Lower lobe of right lung (tissue), 2 donors: ENCODE measurements around the gene ZMYM2. TPM values are rescaled to one million over a fixed set of nuclear protein-coding genes. Genes with fewer than 3 reads are reported as not detected.

Experiments
- ATAC-seq, 2 donors: fragments of 200-7000 bp; cut with Tn5 transposase; one replicate each; pipeline ENCODE4 v1.9.1; 2020 to 2022; ENCODE audit warnings: mild to moderate bottlenecking in 2 of 2, moderate library complexity in 2 of 2
- DNase-seq: peaks from one replicate; pipeline ENCODE4 v3.0.0-alpha.2; 2020
- H3K27ac ChIP-seq: fragments of 200-600 bp; one replicate; pipeline ENCODE4 v1.8.0; 2022
- H3K27me3 ChIP-seq: fragments of 200-600 bp; one replicate; pipeline ENCODE4 v1.8.0; 2022; ENCODE audit warnings: low read depth
- H3K36me3 ChIP-seq: fragments of 200-600 bp; one replicate; pipeline ENCODE4 v1.8.0; 2022; ENCODE audit warnings: mild to moderate bottlenecking
- H3K4me1 ChIP-seq: fragments of 200-600 bp; one replicate; pipeline ENCODE4 v1.8.0; 2022
- H3K4me3 ChIP-seq: fragments of 200-600 bp; one replicate; pipeline ENCODE4 v1.8.0; 2022; ENCODE audit warnings: mild to moderate bottlenecking
- H3K9me3 ChIP-seq: fragments of 200-600 bp; one replicate; pipeline ENCODE4 v1.8.0; 2022
- CTCF ChIP-seq: fragments of 200-600 bp; IDR thresholded peaks from one replicate; pipeline ENCODE4 v1.8.0; 2022; ENCODE audit warnings: antibody characterized with exemption, mild to moderate bottlenecking
- intact Hi-C: fragments of 100-400 bp; cut with DNase I; formaldehyde crosslinking; loops from one replicate; pipeline ENCODE4 v1.11.0; 2022
- total RNA-seq: library from RNA; stranded (reverse); fragmentation: NEBNext Ultra II Directional; extraction: Animal tissue kit (Norgen Biotek cat#: 25700); gene quantifications from one replicate; pipeline ENCODE4 v1.2.1, GENCODE V29; 2021
- donor health status: DM: no; HTN: yes; CAD: no; lungs with severe emphysema.

Gene ZMYM2
- total RNA-seq, 1 donor from 2014 or later: 71.5 TPM

GRCh38 chr13:20118268-20119140 is 160.0 kb downstream of the ZMYM2 start:
- Histone ChIP-seq H3K4me1 (peaks cover 8% of the 10 kb centered on the region), H3K27me3 (peaks cover 5% of the 10 kb centered on the region), H3K9me3 (no peaks in the 10 kb centered on the region), H3K27ac (peak overlapping the region; percentile 59), H3K36me3 (no peaks in the 10 kb centered on the region), H3K4me3 (peak overlapping the region; percentile 72)
- intact Hi-C loops: no loop called here
- TF ChIP-seq CTCF: no peak
- DNase-seq (peak; percentile 69), ATAC-seq (peak; percentile 87 to 91)

- no peak for ATAC-seq
- H3K9me3 ChIP-seq: no peaks in the 10 kb centered on the region
- intact Hi-C loops: no loop called here
- H3K27ac ChIP-seq: no peak overlapping the region
- TF ChIP-seq CTCF: no peak
- DNase-seq: no peak
- H3K36me3 ChIP-seq: no peaks in the 10 kb centered on the region
- peaks cover 5% of the 10 kb centered on the region for H3K27me3 ChIP-seq
- no peak overlapping the region for H3K4me3 ChIP-seq
- peaks cover 8% of the 10 kb centered on the region for H3K4me1 ChIP-seq
Measured at GRCh38 chr13:20119960-20120359, 161.4 kb downstream of the ZMYM2 start.

GRCh38 chr13:20121159-20121525 is 162.6 kb downstream of the ZMYM2 start:
- no peaks in the 10 kb centered on the region for H3K9me3 ChIP-seq
- peaks cover 8% of the 10 kb centered on the region for H3K27me3 ChIP-seq
- ATAC-seq (no peak), DNase-seq (no peak)
- H3K36me3 ChIP-seq: no peaks in the 10 kb centered on the region
- H3K27ac ChIP-seq: no peak overlapping the region
- peak overlapping the region; percentile 27 for H3K4me3 ChIP-seq
- intact Hi-C loops: no loop called here
- no peak for TF ChIP-seq CTCF
- peaks cover 8% of the 10 kb centered on the region for H3K4me1 ChIP-seq

- ATAC-seq (no peak), DNase-seq (no peak)
- no peaks in the 10 kb centered on the region for H3K9me3 ChIP-seq
- H3K27ac ChIP-seq: no peak overlapping the region
- H3K36me3 ChIP-seq: no peaks in the 10 kb centered on the region
- H3K4me1 ChIP-seq: peaks cover 12% of the 10 kb centered on the region
- H3K4me3 ChIP-seq: no peak overlapping the region
- peaks cover 20% of the 10 kb centered on the region for H3K27me3 ChIP-seq
- intact Hi-C loops: no loop called here
- no peak for TF ChIP-seq CTCF
Measured at GRCh38 chr13:20124303-20124702, 165.8 kb downstream of the ZMYM2 start.

GRCh38 chr13:20125129-20125782 is 166.7 kb downstream of the ZMYM2 start:
- H3K4me1 ChIP-seq: peaks cover 12% of the 10 kb centered on the region
- DNase-seq: no peak
- TF ChIP-seq CTCF: no peak
- H3K9me3 ChIP-seq: no peaks in the 10 kb centered on the region
- no peak overlapping the region for H3K4me3 ChIP-seq
- H3K27ac ChIP-seq: no peak overlapping the region
- H3K27me3 ChIP-seq: peaks cover 22% of the 10 kb centered on the region
- H3K36me3 ChIP-seq: no peaks in the 10 kb centered on the region
- ATAC-seq: no peak
- intact Hi-C loops: no loop called here
